ENCODE data around the gene NLGN1.

The NLGN1 gene

DNA sequence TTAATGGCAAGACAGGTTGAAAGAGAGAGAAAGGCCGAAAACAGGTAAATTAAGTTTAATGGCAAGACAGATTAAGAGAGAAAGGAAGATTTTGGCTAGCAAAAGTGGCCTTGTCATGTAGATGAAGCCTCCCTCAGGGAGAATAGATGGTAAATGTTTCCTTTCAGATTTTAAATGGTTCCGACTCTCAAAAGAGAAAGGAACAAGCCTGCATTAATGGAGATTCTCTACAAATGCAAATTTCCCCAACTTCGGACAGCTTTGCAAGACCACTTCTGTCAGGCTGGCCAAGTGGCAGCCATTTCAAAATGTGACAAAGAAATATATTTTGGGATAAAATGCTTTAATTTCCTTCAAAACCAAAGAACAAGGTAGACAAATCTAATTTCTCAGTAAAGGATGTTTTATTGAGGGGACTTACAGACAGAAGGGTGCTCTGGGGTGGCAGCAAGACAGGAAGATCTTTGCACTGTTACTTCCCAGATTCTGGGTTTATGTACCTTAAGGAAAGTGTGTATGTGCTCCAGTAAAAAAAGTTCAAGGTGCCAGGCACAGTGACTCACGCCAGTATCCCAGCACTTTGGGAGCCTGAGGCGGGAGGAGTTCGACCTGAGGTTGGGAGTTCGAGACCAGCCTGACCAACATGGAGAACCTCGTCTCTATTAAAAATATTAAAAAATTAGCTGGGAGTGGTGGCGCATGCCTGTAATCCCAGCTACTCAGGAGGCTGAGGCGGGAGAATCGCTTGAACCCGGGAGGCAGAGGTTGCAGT lies 835.3 kb downstream of the NLGN1 start:
- H3K27ac ChIP-seq, result no peak overlapping the region

DNA sequence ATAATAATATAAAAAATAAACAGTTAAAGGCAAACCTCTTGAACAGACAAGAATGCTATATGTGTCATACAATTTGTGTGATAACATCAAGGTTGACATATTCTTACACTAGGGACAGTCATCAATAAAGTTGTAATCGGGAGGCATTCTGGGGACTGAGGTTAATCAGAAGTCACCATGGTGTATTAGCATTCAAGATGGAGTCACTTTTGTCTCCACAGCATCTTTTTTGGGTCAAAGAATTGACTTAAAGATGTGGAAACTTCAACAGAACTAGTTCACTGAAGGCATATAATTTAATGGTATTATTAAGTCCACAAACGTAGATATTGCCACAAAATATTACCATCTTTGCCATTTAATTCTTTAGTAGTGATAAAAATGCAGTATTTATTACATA lies 836.0 kb downstream of the NLGN1 start:
- no peaks in the 10 kb centered on the region for H3K36me3 ChIP-seq
- no peak overlapping the region for H3K4me3 ChIP-seq (ENCODE audit: low read depth in 1 of 2, low read length in 1 of 2)
- no peaks in the 10 kb centered on the region for H3K4me1 ChIP-seq (ENCODE audit: control insufficient read depth in 1 of 2, insufficient read depth in 1 of 2, low read depth in 1 of 2, low read length in 1 of 2)
- no peak overlapping the region for H3K27ac ChIP-seq
- TF ChIP-seq CTCF (IDR thresholded peaks at IDR 0.05), result no peak
- H3K9me3 ChIP-seq, result no peaks in the 10 kb centered on the region
- no peaks in the 10 kb centered on the region for H3K27me3 ChIP-seq

More for the DNA sequence above, 835.3 kb downstream of the NLGN1 start:
- Histone ChIP-seq H3K4me3 (ENCODE audit: low read depth in 1 of 2, low read length in 1 of 2) (no peak overlapping the region), H3K36me3 (no peaks in the 10 kb centered on the region), H3K9me3 (no peaks in the 10 kb centered on the region), H3K27me3 (no peaks in the 10 kb centered on the region), H3K4me1 (ENCODE audit: control insufficient read depth in 1 of 2, insufficient read depth in 1 of 2, low read depth in 1 of 2, low read length in 1 of 2) (no peaks in the 10 kb centered on the region)
- TF ChIP-seq CTCF (IDR thresholded peaks at IDR 0.05), result no peak

- TF ChIP-seq CTCF (IDR thresholded peaks at IDR 0.05), result no peak
- H3K36me3 ChIP-seq, result no peaks in the 10 kb centered on the region
Measured at GRCh38 chr3:174242311-174243041, 844.9 kb downstream of the NLGN1 start.

GRCh38 chr3:174243171-174243570 lies 845.6 kb downstream of the NLGN1 start:
- Histone ChIP-seq H3K36me3 (no peaks in the 10 kb centered on the region), H3K27ac (no peak overlapping the region), H3K27me3 (no peaks in the 10 kb centered on the region), H3K9me3 (no peaks in the 10 kb centered on the region), H3K4me3 (ENCODE audit: low read depth in 1 of 2, low read length in 1 of 2) (no peak overlapping the region), H3K4me1 (ENCODE audit: control insufficient read depth in 1 of 2, insufficient read depth in 1 of 2, low read depth in 1 of 2, low read length in 1 of 2) (no peaks in the 10 kb centered on the region)
- TF ChIP-seq CTCF (IDR thresholded peaks at IDR 0.05), result no peak

More at GRCh38 chr3:174242311-174243041, 844.9 kb downstream of the NLGN1 start:
- Histone ChIP-seq H3K4me3 (ENCODE audit: low read depth in 1 of 2, low read length in 1 of 2) (no peak overlapping the region), H3K27ac (no peak overlapping the region), H3K27me3 (no peaks in the 10 kb centered on the region), H3K4me1 (ENCODE audit: control insufficient read depth in 1 of 2, insufficient read depth in 1 of 2, low read depth in 1 of 2, low read length in 1 of 2) (no peaks in the 10 kb centered on the region), H3K9me3 (no peaks in the 10 kb centered on the region)

DNA sequence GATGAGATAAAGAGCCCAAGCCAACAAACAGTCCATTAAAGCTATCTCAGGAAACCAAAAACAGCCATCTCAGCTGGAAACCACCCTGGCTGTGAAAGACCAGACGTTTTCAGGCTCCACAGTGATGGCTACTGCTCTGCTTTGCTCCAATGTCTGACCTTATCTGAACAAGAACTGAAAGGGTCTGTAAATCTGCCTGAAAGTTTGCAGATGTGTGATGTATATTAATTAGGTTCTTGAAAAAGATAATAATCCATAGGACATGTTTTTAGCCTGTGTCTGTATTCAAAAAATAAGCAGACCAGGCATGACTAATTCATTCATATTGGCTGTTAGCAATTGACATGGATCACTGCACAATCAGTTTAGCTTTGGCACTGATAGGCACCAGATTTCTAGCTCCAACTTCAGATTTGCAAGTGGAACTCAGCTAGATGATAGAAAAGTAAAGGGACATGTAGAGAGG lies 850.2 kb downstream of the NLGN1 start:
- no peaks in the 10 kb centered on the region for H3K36me3 ChIP-seq
- no peak for TF ChIP-seq CTCF (IDR thresholded peaks at IDR 0.05)
- H3K27me3 ChIP-seq, result no peaks in the 10 kb centered on the region
- H3K4me1 ChIP-seq (ENCODE audit: control insufficient read depth in 1 of 2, insufficient read depth in 1 of 2, low read depth in 1 of 2, low read length in 1 of 2), result no peaks in the 10 kb centered on the region
- no peak overlapping the region for H3K4me3 ChIP-seq (ENCODE audit: low read depth in 1 of 2, low read length in 1 of 2)
- no peak overlapping the region for H3K27ac ChIP-seq
- no peaks in the 10 kb centered on the region for H3K9me3 ChIP-seq
